ENCODE data around the gene FBF1. TPM values are rescaled to one million over a fixed set of nuclear protein-coding genes. Genes with fewer than 3 reads are reported as not detected.
A peak's percentile ranks its signal among the peaks of the same experiment; 100 is the strongest.

The FBF1 gene
- total RNA-seq, 1 experiment from 2014 or later = 22.8 TPM

GRCh38 chr17:75980188-75981018, 39.6 kb upstream of the FBF1 start:
- POLR2A ChIA-PET = no interaction called here
- peaks cover 12 to 32% of the 10 kb centered on the region in 2 experiments for H3K4me1 ChIP-seq (ENCODE audit: control insufficient read depth in 1 of 2, insufficient read depth in 2 of 2, low read length in 2 of 2)

GRCh38 chr17:75979705-75980187, 38.9 kb upstream of the FBF1 start:
- BruUV-seq (replicated peaks) = TSS peak; percentile 88
- H3K4me1 ChIP-seq (ENCODE audit: control insufficient read depth in 1 of 2, insufficient read depth in 2 of 2, low read length in 2 of 2) = peaks cover 12 to 32% of the 10 kb centered on the region in 2 experiments
- ATAC-seq = peak; percentile 31

More at GRCh38 chr17:75980188-75981018, 39.6 kb upstream of the FBF1 start:
- H3K4me3 ChIP-seq (replicated peaks in 1 of 2; ENCODE audit: low read depth in 1 of 2, low read length in 2 of 2) = peak overlapping the region; percentile 63 to 95
- H3K9me2 ChIP-seq (ENCODE audit: insufficient read depth) = no peaks in the 10 kb centered on the region
- CTCF ChIA-PET = interaction anchor here (1.0 kb wide), 1 partner anchor 34 kb away, joined by 3 read pairs; no protein-coding TSS in a partner anchor
- ATAC-seq (no peak), DNase-seq (ENCODE audit: low read depth, low spot score) (no peak)
- TF ChIP-seq SIN3A (IDR thresholded peaks at IDR 0.05; ENCODE audit: low read depth) = no peak
- TF ChIP-seq POLR2AphosphoS5 (IDR thresholded peaks at IDR 0.05; ENCODE audit: low read depth, low read length) = peak; percentile 21; the same call in 1 of the 2 replicates
- no peaks in the 10 kb centered on the region for H4K20me1 ChIP-seq (ENCODE audit: insufficient read depth)
- H3K36me3 ChIP-seq (ENCODE audit: control insufficient read depth in 1 of 2, insufficient read depth in 2 of 2, low read length in 2 of 2) = no peaks in the 10 kb centered on the region; a peak in 1 of 4 replicates
- H3K4me2 ChIP-seq (ENCODE audit: low read length) = peak overlapping the region; percentile 80
- no peaks in the 10 kb centered on the region for H3K9me3 ChIP-seq (ENCODE audit: control insufficient read depth in 1 of 2, insufficient read depth in 1 of 2, low read depth in 1 of 2, low read length in 2 of 2)
- no peaks in the 10 kb centered on the region for H3K27me3 ChIP-seq (ENCODE audit: insufficient read depth, low read length)
- RAD21 ChIA-PET (ENCODE audit: low non-redundant PET in 1 of 2, low total read pairs in 2 of 2, uncharacterized antibody in 2 of 2, unreplicated experiment in 2 of 2) = interaction anchor here in 1 of 2 experiments (0.7 kb wide), 1 partner anchor 335 kb away, joined by 3 read pairs; no protein-coding TSS in a partner anchor
- peak overlapping the region; percentile 95 for H3K27ac ChIP-seq (ENCODE audit: low read depth, low read length)
- intact Hi-C loops (cut with micrococcal nuclease) = no loop called here
- peak overlapping the region; percentile 97 for H3K9ac ChIP-seq (ENCODE audit: low read length)
- no peak overlapping the region for H2AFZ ChIP-seq (ENCODE audit: low read depth, low read length, poor library complexity, severe bottlenecking)
- BruUV-seq (replicated peaks) = no TSS peak
- H3K79me2 ChIP-seq (ENCODE audit: insufficient read depth, low read length) = peaks cover 19% of the 10 kb centered on the region; the same call in 1 of the 2 replicates

More at GRCh38 chr17:75979705-75980187, 38.9 kb upstream of the FBF1 start:
- RAD21 ChIA-PET (ENCODE audit: low non-redundant PET in 1 of 2, low total read pairs in 2 of 2, uncharacterized antibody in 2 of 2, unreplicated experiment in 2 of 2) = no interaction called here
- Histone ChIP-seq H3K4me2 (ENCODE audit: low read length) (peak overlapping the region; percentile 80), H3K4me3 (replicated peaks in 1 of 2; ENCODE audit: low read depth in 1 of 2, low read length in 2 of 2) (peak overlapping the region; percentile 63 to 95), H2AFZ (ENCODE audit: low read depth, low read length, poor library complexity, severe bottlenecking) (no peak overlapping the region), H3K9me3 (ENCODE audit: control insufficient read depth in 1 of 2, insufficient read depth in 1 of 2, low read depth in 1 of 2, low read length in 2 of 2) (no peaks in the 10 kb centered on the region), H4K20me1 (ENCODE audit: insufficient read depth) (no peaks in the 10 kb centered on the region), H3K27ac (ENCODE audit: low read depth, low read length) (peak overlapping the region; percentile 95), H3K9me2 (ENCODE audit: insufficient read depth) (no peaks in the 10 kb centered on the region), H3K27me3 (ENCODE audit: insufficient read depth, low read length) (no peaks in the 10 kb centered on the region), H3K79me2 (ENCODE audit: insufficient read depth, low read length) (peaks cover 19% of the 10 kb centered on the region; the same call in 1 of the 2 replicates), H3K9ac (ENCODE audit: low read length) (peak overlapping the region; percentile 97), H3K36me3 (ENCODE audit: control insufficient read depth in 1 of 2, insufficient read depth in 2 of 2, low read length in 2 of 2) (no peaks in the 10 kb centered on the region; a peak in 1 of 4 replicates)
- no peak for TF ChIP-seq YY1 (IDR thresholded peaks at IDR 0.05; ENCODE audit: extremely low read depth, insufficient replicate concordance, low read depth, low read length)
- no peak for TF ChIP-seq JUND (IDR thresholded peaks at IDR 0.05)
- no peak for TF ChIP-seq EZH2phosphoT487 (IDR thresholded peaks at IDR 0.05; ENCODE audit: borderline replicate concordance)
- no peak for TF ChIP-seq EGR1 (IDR thresholded peaks at IDR 0.05; ENCODE audit: low read depth)
- TF ChIP-seq ZFX (IDR thresholded peaks at IDR 0.05) = peak; percentile 72; the same call in 1 of the 2 replicates
- TF ChIP-seq SRF (IDR thresholded peaks at IDR 0.05; ENCODE audit: low read depth) = no peak
- TF ChIP-seq POLR2A (IDR thresholded peaks at IDR 0.05; ENCODE audit: borderline replicate concordance, extremely low read depth, insufficient read depth, insufficient read length) = peak; percentile 7
- no peak for TF ChIP-seq ELF1 (IDR thresholded peaks at IDR 0.05; ENCODE audit: borderline replicate concordance, low read depth)
- intact Hi-C loops (cut with micrococcal nuclease) = loop anchor here (1.0 kb wide), 2 partner anchors 38 to 74 kb away; partner anchors contain the start of gene FBF1
- POLR2A ChIA-PET = no interaction called here
- DNase-seq (ENCODE audit: low read depth, low spot score) = no peak
- CTCF ChIA-PET = interaction anchor here (1.0 kb wide), 1 partner anchor 34 kb away, joined by 3 read pairs; no protein-coding TSS in a partner anchor

All from HCT116 (cell line).